SK-N-SH (cell line): ENCODE measurements around the gene CPVL. TPM values are rescaled to one million over a fixed set of nuclear protein-coding genes. Genes with fewer than 3 reads are reported as not detected.

ENCODE experiments used
- CTCF ChIA-PET: fragments of 300-600, 350-600 bp; formaldehyde crosslinking; extraction: SDS; loops from one replicate; lab custom pipeline; 2021; lab: Yijun Ruan, JAX
- POLR2A ChIA-PET: fragments of 350-600 bp; sonication (Branson Sonifier 250); formaldehyde crosslinking; extraction: SDS; loops from one replicate; lab custom pipeline; 2020; ENCODE audit warnings: antibody characterized with exemption, inconsistent platforms; lab: Yijun Ruan, JAX
- DNase-seq: peaks from one replicate; pipeline ENCODE4 v3.0.0; 2012
- H2AFZ ChIP-seq: fragments of 200-600 bp; sonication (generic); 2 replicates; pipeline ENCODE4 v1.8.1; 2016; ENCODE audit warnings: antibody characterized with exemption, mild to moderate bottlenecking, low read depth
- H3F3A ChIP-seq: fragments of 200-600 bp; sonication (generic); replicated peaks from 2 replicates; pipeline ENCODE3; 2016; ENCODE audit warnings: antibody characterized with exemption, mild to moderate bottlenecking; ENCODE audit not compliant: insufficient read depth
- H3K27ac ChIP-seq, 2 experiments: fragments of 200-500 bp in 1 of 2; fragments of 200-600 bp in 1 of 2; sonication (Bioruptor generic) in 1 of 2; sonication (generic), shearing (Covaris generic) in 1 of 2; 2 replicates each; pipeline versions ENCODE4 v1.5.1 to v1.6.1; 2014 to 2016; ENCODE audit warnings: low read depth in 2 of 2, inconsistent platforms in 1 of 2, low read length in 1 of 2, mild to moderate bottlenecking in 1 of 2, mixed read lengths in 1 of 2
- H3K27me3 ChIP-seq: fragments of 200-600 bp; sonication (generic), shearing (Covaris generic); 2 replicates; pipeline ENCODE4 v1.6.1; 2016; ENCODE audit warnings: mixed run types; ENCODE audit not compliant: insufficient read depth
- H3K36me3 ChIP-seq, 2 experiments: fragments of 200-500 bp in 1 of 2; fragments of 200-600 bp in 1 of 2; sonication (Bioruptor generic) in 1 of 2; sonication (generic) in 1 of 2; replicated peaks in 1 of 2; 2 replicates each; pipeline versions ENCODE3 to v1.5.1; 2014 to 2016; ENCODE audit warnings: low read length in 1 of 2, mild to moderate bottlenecking in 1 of 2; ENCODE audit not compliant: insufficient read depth in 2 of 2, control insufficient read depth in 1 of 2
- H3K4me1 ChIP-seq, 2 experiments: fragments of 200-500 bp in 1 of 2; fragments of 200-600 bp in 1 of 2; sonication (Bioruptor generic) in 1 of 2; sonication (generic), shearing (Covaris generic) in 1 of 2; 2 replicates each; pipeline versions ENCODE4 v1.5.1 to v1.6.1; 2014 to 2016; ENCODE audit warnings: low read depth in 1 of 2, low read length in 1 of 2, mixed run types in 1 of 2; ENCODE audit not compliant: insufficient read depth in 2 of 2, control insufficient read depth in 1 of 2
- H3K4me2 ChIP-seq: fragments of 200-600 bp; sonication (generic), shearing (Covaris generic); 2 replicates; pipeline ENCODE4 v1.6.1; 2017; ENCODE audit warnings: mixed run types
- H3K4me3 ChIP-seq, 2 experiments: fragments of 200-500 bp in 1 of 2; fragments of 200-600 bp in 1 of 2; sonication (Bioruptor generic) in 1 of 2; sonication (generic), shearing (Covaris generic) in 1 of 2; 2 replicates each; pipeline versions ENCODE4 v1.5.1 to v1.8.1; 2014 to 2016; ENCODE audit warnings: low read depth in 2 of 2, inconsistent platforms in 1 of 2, low read length in 1 of 2, mild to moderate bottlenecking in 1 of 2, mixed read lengths in 1 of 2, moderate library complexity in 1 of 2
- H3K79me2 ChIP-seq: fragments of 200-600 bp; sonication (generic); 2 replicates; pipeline ENCODE4 v1.8.1; 2017; ENCODE audit warnings: mild to moderate bottlenecking; ENCODE audit not compliant: insufficient read depth
- H3K9ac ChIP-seq: fragments of 200-600 bp; sonication (generic); 2 replicates; pipeline ENCODE4 v1.6.1; 2017; ENCODE audit warnings: mixed run types
- H3K9me2 ChIP-seq: fragments of 200-600 bp; sonication (generic); 2 replicates; pipeline ENCODE4 v1.6.1; 2017; ENCODE audit warnings: mixed run types
- H3K9me3 ChIP-seq: fragments of 200-600 bp; sonication (generic); 2 replicates; pipeline ENCODE4 v1.6.1; 2017; ENCODE audit warnings: mixed run types, mild to moderate bottlenecking, moderate library complexity
- H4K20me1 ChIP-seq: fragments of 200-600 bp; sonication (generic); 2 replicates; pipeline ENCODE4 v1.6.1; 2017; ENCODE audit warnings: mild to moderate bottlenecking, mixed run types; ENCODE audit not compliant: insufficient read depth
- ELF1 ChIP-seq: IDR thresholded peaks from 2 replicates; pipeline ENCODE4 v1.4.0; 2012
- EP300 ChIP-seq, 2 experiments: IDR thresholded peaks; 2 replicates each; pipeline versions ENCODE4 v1.4.0 to v1.6.1; 2012; ENCODE audit warnings: borderline replicate concordance in 1 of 2, low read depth in 1 of 2, low read length in 1 of 2
- EZH2phosphoT487 ChIP-seq: fragments of 200-600 bp; sonication (generic); IDR thresholded peaks from 2 replicates; pipeline ENCODE4 v1.6.1; 2017; ENCODE audit warnings: low read depth, mixed run types, mild to moderate bottlenecking, antibody characterized with exemption, moderate library complexity, borderline replicate concordance
- FOSL2 ChIP-seq: IDR thresholded peaks from 2 replicates; pipeline ENCODE4 v1.4.0; 2012; ENCODE audit warnings: low read depth, mild to moderate bottlenecking, moderate library complexity, borderline replicate concordance
- FOXJ3 ChIP-seq: sonication (generic); formaldehyde crosslinking; IDR thresholded peaks from 2 replicates; pipeline ENCODE4 v1.5.1; 2020; ENCODE audit warnings: mild to moderate bottlenecking, missing genetic modification reagents
- FOXM1 ChIP-seq: IDR thresholded peaks from 2 replicates; pipeline ENCODE4 v1.4.0; 2012; ENCODE audit warnings: low read depth, mild to moderate bottlenecking
- GATA2 ChIP-seq: sonication (generic); formaldehyde crosslinking; IDR thresholded peaks from 2 replicates; pipeline ENCODE4 v1.5.0; 2020; ENCODE audit warnings: mild to moderate bottlenecking, missing genetic modification reagents
- IRF3 ChIP-seq: fragments of 150-350 bp; IDR thresholded peaks from 2 replicates; pipeline ENCODE4 v1.6.1; 2016; ENCODE audit warnings: mild to moderate bottlenecking, low read depth, low read length
- MEF2A ChIP-seq: IDR thresholded peaks from 2 replicates; pipeline ENCODE4 v1.4.0; 2012; ENCODE audit warnings: low read depth, borderline replicate concordance
- NRF1 ChIP-seq: IDR thresholded peaks from 2 replicates; pipeline ENCODE4 v1.6.1; 2012; ENCODE audit warnings: low read depth, mild to moderate bottlenecking, low read length
- POLR2AphosphoS5 ChIP-seq: IDR thresholded peaks from 2 replicates; pipeline ENCODE4 v1.6.1; 2012; ENCODE audit warnings: low read depth, low read length
- RAD21 ChIP-seq: IDR thresholded peaks from 2 replicates; pipeline ENCODE4 v1.6.1; 2012; ENCODE audit warnings: mild to moderate bottlenecking, low read length
- RFX5 ChIP-seq: IDR thresholded peaks from 2 replicates; pipeline ENCODE4 v1.6.1; 2012; ENCODE audit warnings: mild to moderate bottlenecking, improper control_type of control experiment, low read length
- SIN3A ChIP-seq: IDR thresholded peaks from 2 replicates; pipeline ENCODE4 v1.6.1; 2012; ENCODE audit warnings: low read depth, mild to moderate bottlenecking, low read length, moderate library complexity, borderline replicate concordance
- TCF12 ChIP-seq: IDR thresholded peaks from 2 replicates; pipeline ENCODE4 v1.4.0; 2012
- TEAD4 ChIP-seq: IDR thresholded peaks from 2 replicates; pipeline ENCODE4 v1.4.0; 2012; ENCODE audit warnings: mild to moderate bottlenecking, borderline replicate concordance; ENCODE audit not compliant: insufficient read depth
- USF1 ChIP-seq: IDR thresholded peaks from 2 replicates; pipeline ENCODE4 v1.4.0; 2012; ENCODE audit warnings: low read depth, borderline replicate concordance
- USF2 ChIP-seq: fragments of 150-350 bp; IDR thresholded peaks from 2 replicates; pipeline ENCODE4 v1.6.1; 2017; ENCODE audit warnings: antibody characterized with exemption, low read length, low read depth, borderline replicate concordance
- WGBS: methylation state at CpG from one replicate; pipeline ENCODE4 v1.1.6; 2017; ENCODE audit warnings: low lambda C conversion rate; 5-methylcytosine and 5-hydroxymethylcytosine counted together
- polyA plus RNA-seq, 3 experiments: library from polyadenylated mRNA; depleted of rRNA; stranded (reverse); fragments of >200 nt; gene quantifications; 2 replicates each; pipeline ENCODE4 v1.2.3, GENCODE V29; 2012
- TF ChIP-seq, protein P1 (sequence below): IDR thresholded peaks from 2 replicates; pipeline ENCODE4 v1.4.0; 2012; ENCODE audit warnings: low read depth
- TF ChIP-seq, protein P2 (sequence below): IDR thresholded peaks from 2 replicates; pipeline ENCODE4 v1.4.0; 2012; ENCODE audit warnings: low read depth, borderline replicate concordance

CPVL gene
- polyA plus RNA-seq, 1 of the 3 experiments (the other 2 are of a cell fraction): not detected

DNA sequence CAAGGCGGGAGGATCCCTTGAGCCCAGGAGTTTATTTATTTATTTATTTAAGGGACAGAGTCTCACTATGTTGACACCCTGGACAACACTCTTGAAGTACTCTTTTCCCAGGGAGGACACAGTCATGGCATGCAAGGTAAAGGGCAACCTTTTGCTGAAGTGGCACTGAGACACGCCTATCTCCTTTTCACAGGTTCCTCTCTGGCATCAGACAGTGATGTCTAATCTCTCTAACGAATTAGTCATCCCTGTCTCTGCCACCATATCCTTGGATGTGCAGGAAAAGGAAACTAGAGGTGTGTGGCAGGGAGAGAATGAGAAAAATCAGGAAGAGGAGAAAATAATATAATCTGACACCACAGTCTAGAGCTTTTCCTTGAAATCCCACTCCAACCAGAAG is 19.5 kb downstream of the CPVL start (continued):
- no peak for TF ChIP-seq FOXJ3 (CRISPR knock-in tag)

DNA sequence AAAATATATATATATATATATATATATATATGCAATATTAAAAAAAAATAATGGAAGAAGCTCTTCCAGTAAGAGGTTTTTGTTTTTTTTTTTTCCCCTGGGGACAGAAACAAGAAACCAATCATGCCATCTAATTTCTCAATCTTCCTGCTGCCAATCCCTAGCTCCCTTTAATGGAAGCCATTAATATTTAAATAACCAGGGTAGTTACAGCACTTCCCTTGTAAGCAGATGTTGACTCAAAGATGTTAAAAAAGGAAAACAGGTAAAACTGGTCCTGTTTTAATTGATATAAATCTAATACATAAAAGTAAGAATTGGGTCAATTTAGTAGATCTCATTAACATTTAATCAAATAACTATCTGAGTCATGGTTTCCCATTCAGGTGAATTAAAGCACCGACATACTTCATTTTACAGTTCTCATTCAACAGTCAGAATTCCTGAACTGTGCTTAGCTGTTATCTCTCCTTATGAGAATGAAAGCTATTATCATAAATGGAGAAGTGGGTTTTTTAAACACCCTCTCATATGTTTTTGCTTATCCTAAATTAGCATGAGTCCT is 22.6 kb downstream of the CPVL start:
- H3K4me2 ChIP-seq: no peak overlapping the region
- H3K36me3 ChIP-seq: no peaks in the 10 kb centered on the region
- H3K4me1 ChIP-seq: no peaks in the 10 kb centered on the region
- no peak for TF ChIP-seq RAD21
- TF ChIP-seq USF2: no peak
- no peak for TF ChIP-seq EZH2phosphoT487
- no peak for TF ChIP-seq TEAD4
- no peak for TF ChIP-seq TCF12
- no peak for TF ChIP-seq ELF1
- TF ChIP-seq FOXM1: no peak
- no peak for TF ChIP-seq NRF1
- TF ChIP-seq GATA2 (CRISPR knock-in tag): no peak
- no peak for TF ChIP-seq FOSL2
- no peak for TF ChIP-seq RFX5
- no peak for TF ChIP-seq MEF2A
- TF ChIP-seq EP300 (IDR thresholded peaks at IDR 0.05; ENCODE audit: borderline replicate concordance in 1 of 2, low read depth in 1 of 2, low read length in 1 of 2): no peak
- TF ChIP-seq, protein P1, sequence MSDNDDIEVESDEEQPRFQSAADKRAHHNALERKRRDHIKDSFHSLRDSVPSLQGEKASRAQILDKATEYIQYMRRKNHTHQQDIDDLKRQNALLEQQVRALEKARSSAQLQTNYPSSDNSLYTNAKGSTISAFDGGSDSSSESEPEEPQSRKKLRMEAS: no peak
- no peak for TF ChIP-seq POLR2AphosphoS5
- no peak for TF ChIP-seq USF1
- TF ChIP-seq SIN3A: no peak
- TF ChIP-seq, protein P2, sequence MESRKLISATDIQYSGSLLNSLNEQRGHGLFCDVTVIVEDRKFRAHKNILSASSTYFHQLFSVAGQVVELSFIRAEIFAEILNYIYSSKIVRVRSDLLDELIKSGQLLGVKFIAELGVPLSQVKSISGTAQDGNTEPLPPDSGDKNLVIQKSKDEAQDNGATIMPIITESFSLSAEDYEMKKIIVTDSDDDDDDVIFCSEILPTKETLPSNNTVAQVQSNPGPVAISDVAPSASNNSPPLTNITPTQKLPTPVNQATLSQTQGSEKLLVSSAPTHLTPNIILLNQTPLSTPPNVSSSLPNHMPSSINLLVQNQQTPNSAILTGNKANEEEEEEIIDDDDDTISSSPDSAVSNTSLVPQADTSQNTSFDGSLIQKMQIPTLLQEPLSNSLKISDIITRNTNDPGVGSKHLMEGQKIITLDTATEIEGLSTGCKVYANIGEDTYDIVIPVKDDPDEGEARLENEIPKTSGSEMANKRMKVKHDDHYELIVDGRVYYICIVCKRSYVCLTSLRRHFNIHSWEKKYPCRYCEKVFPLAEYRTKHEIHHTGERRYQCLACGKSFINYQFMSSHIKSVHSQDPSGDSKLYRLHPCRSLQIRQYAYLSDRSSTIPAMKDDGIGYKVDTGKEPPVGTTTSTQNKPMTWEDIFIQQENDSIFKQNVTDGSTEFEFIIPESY: no peak
- no peak for TF ChIP-seq IRF3
- TF ChIP-seq, all 33 proteins: peak for 0
- no peaks in the 10 kb centered on the region for H3K9me3 ChIP-seq
- H3K79me2 ChIP-seq: no peaks in the 10 kb centered on the region
- DNase-seq: no peak
- POLR2A ChIA-PET: no interaction called here
- no peaks in the 10 kb centered on the region for H3F3A ChIP-seq
- 71% methylated on average over 1 of the region's 1 CpG for WGBS
- H3K9me2 ChIP-seq: no peaks in the 10 kb centered on the region
- no peak overlapping the region for H2AFZ ChIP-seq
- H3K27me3 ChIP-seq: 0 out of 2 replicates have a peak, but pooled peaks cover 5% of the 10 kb centered on the region
- H3K9ac ChIP-seq: no peak overlapping the region
- CTCF ChIA-PET: interaction anchor here (0.6 to 48.2 kb wide), 9 partner anchors 8 to 285 kb away, joined by 3 to 1647 read pairs (median 8); no protein-coding TSS in a partner anchor
- H3K4me3 ChIP-seq: no peak overlapping the region
- no peaks in the 10 kb centered on the region for H4K20me1 ChIP-seq
- H3K27ac ChIP-seq: no peak overlapping the region
